H1 (cell line): ENCODE data around the gene SLC26A4. TPM values are rescaled to one million over a fixed set of nuclear protein-coding genes. Genes with fewer than 3 reads are reported as not detected.

Experiments used
- KDM4A ChIP-seq: IDR thresholded peaks from one replicate; pipeline ENCODE4 v1.7.1; 2012; ENCODE audit warnings: low read depth, mild to moderate bottlenecking, moderate library complexity, low read length, inconsistent platforms; ENCODE audit not compliant: severe bottlenecking
- POLR2AphosphoS5 ChIP-seq: IDR thresholded peaks from 2 replicates; pipeline ENCODE4 v1.6.1; 2011; ENCODE audit warnings: low read depth, low read length
- RNF2 ChIP-seq: fragments of 200-900, 300-1000 bp; sonication (generic); IDR thresholded peaks from 2 replicates; pipeline ENCODE4 v1.7.1; 2016; ENCODE audit warnings: borderline replicate concordance, low read depth, mild to moderate bottlenecking, antibody characterized with exemption, low read length; ENCODE audit not compliant: poor library complexity, severe bottlenecking; ENCODE audit errors: missing control alignments
- SIX5 ChIP-seq: IDR thresholded peaks from 2 replicates; pipeline ENCODE4 v1.6.1; 2011; ENCODE audit warnings: mild to moderate bottlenecking, low read depth, low read length
- polyA plus RNA-seq, 7 experiments: library from polyadenylated mRNA; depleted of rRNA in 3 of 7; stranded (reverse) in 5 of 7; unstranded in 2 of 7; fragments of >200 nt in 5 of 7; fragments of 200-250 nt in 2 of 7; gene quantifications; 1 replicate in 5 of 7; 2 replicates in 1 of 7; 4 replicates in 1 of 7; pipeline versions ENCODE4 v1.2.1 to v1.2.3, GENCODE V29; 2011 to 2013; ENCODE audit warnings: missing spikeins in 2 of 7, mixed read lengths in 2 of 7
- total RNA-seq: library from RNA; stranded (reverse); fragmentation: NEBNext Ultra II Directional; extraction: Animal tissue kit (Norgen Biotek cat#: 25700); gene quantifications from 2 replicates; pipeline ENCODE4 v1.2.1, GENCODE V29; 2021
- TF ChIP-seq, protein P1 (sequence below): IDR thresholded peaks from 2 replicates; pipeline ENCODE4 v1.6.1; 2011; ENCODE audit warnings: low read depth, mild to moderate bottlenecking, low read length; ENCODE audit not compliant: insufficient read depth

SLC26A4 gene
- total and polyA plus RNA-seq, 2 of the 8 experiments (the other 6 are each of a cell fraction or from before 2014, with no cell fraction given): 0.11 to 0.35 TPM

GRCh38 chr7:107690084-107690483 lies 29.5 kb downstream of the SLC26A4 start (continued):
- TF ChIP-seq POLR2AphosphoS5 (no peak), KDM4A (no peak), SIX5 (no peak), RNF2 (no peak)
- TF ChIP-seq, protein P1, sequence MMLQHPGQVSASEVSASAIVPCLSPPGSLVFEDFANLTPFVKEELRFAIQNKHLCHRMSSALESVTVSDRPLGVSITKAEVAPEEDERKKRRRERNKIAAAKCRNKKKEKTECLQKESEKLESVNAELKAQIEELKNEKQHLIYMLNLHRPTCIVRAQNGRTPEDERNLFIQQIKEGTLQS: no peak
